LNCAP (cell line): ENCODE results near the gene PHACTR1.

Experiments
- CTCF ChIP-seq: fragments of 450-650 bp; IDR thresholded peaks from 2 replicates; pipeline ENCODE4 v1.5.1; 2017; ENCODE audit warnings: mild to moderate bottlenecking

PHACTR1 gene

GRCh38 chr6:12984776-12985175 lies 268.2 kb downstream of the PHACTR1 start:
- TF ChIP-seq CTCF = no peak

GRCh38 chr6:12987783-12988182 lies 271.2 kb downstream of the PHACTR1 start:
- TF ChIP-seq CTCF = no peak

GRCh38 chr6:12990162-12990561 lies 273.6 kb downstream of the PHACTR1 start:
- no peak for TF ChIP-seq CTCF

- no peak for TF ChIP-seq CTCF
Observed at GRCh38 chr6:12991435-12991834, 274.9 kb downstream of the PHACTR1 start.

- no peak for TF ChIP-seq CTCF
Observed at GRCh38 chr6:12992770-12993169, 276.2 kb downstream of the PHACTR1 start.

- no peak for TF ChIP-seq CTCF
Observed at GRCh38 chr6:12993283-12993898, 276.8 kb downstream of the PHACTR1 start.

- no peak for TF ChIP-seq CTCF
Observed at GRCh38 chr6:12995419-12995818, 278.9 kb downstream of the PHACTR1 start.

GRCh38 chr6:13000537-13000936 lies 284.0 kb downstream of the PHACTR1 start:
- TF ChIP-seq CTCF = no peak
